ENCODE measurements around the gene TOPORS. TPM values are rescaled to one million over a fixed set of nuclear protein-coding genes. Genes with fewer than 3 reads are reported as not detected.

TOPORS gene
- total RNA-seq, 1 experiment from 2014 or later, result 14.2 TPM

DNA sequence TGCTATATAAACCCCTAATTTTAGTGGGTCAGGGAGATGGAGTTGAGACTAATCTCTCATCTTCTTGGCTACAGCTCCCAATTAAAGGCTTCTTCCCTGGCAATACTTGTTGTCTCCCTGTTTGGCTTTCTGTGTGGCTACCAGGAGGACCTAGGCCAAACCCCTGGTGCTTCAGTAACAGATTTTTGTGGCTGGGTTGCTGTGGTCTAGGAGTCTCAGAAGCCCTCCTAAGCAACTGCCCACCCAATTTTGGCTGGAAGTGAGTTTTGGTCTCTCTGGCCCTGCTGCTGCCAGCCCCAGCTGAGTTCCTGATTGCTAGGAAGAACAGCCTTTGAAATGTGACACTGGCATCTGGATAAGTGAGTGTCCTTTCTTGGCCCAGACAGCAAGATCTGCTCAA lies 36.1 kb downstream of the TOPORS start:
- no peak for DNase-seq (ENCODE audit: low read depth in 1 of 2, low spot score in 2 of 2)
- H3K4me3 ChIP-seq, result no peak overlapping the region
- H3K27me3 ChIP-seq (replicated peaks), result no peaks in the 10 kb centered on the region
- H3K9me3 ChIP-seq (replicated peaks), result no peaks in the 10 kb centered on the region
- H3K36me3 ChIP-seq, result no peaks in the 10 kb centered on the region
- H3K4me1 ChIP-seq (replicated peaks), result no peaks in the 10 kb centered on the region
- H3K27ac ChIP-seq, result no peak overlapping the region

DNA sequence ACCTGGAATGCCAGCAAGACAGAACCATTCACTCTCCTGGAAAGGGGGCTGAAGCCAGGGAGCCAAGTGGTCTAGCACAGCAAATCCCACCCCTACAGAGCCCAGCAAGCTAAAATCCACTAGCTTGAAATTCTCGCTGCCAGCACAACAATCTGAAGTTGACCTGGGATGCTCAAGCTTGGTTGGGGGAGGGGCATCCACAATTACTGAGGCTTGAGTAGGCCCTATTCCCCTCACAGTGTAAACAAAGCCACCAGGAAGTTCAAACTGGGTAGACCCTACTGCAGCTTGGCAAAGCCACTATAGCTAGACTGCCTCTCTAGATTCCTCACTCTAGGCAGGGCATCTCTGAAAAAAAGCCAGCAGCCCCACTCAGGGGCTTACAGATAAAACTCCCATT lies 43.7 kb downstream of the TOPORS start:
- Histone ChIP-seq H3K27me3 (replicated peaks) (no peaks in the 10 kb centered on the region), H3K9me3 (replicated peaks) (no peaks in the 10 kb centered on the region), H3K27ac (no peak overlapping the region), H3K36me3 (no peaks in the 10 kb centered on the region), H3K4me3 (no peak overlapping the region), H3K4me1 (replicated peaks) (no peaks in the 10 kb centered on the region)
- no peak for DNase-seq (ENCODE audit: low read depth in 1 of 2, low spot score in 2 of 2)

DNA sequence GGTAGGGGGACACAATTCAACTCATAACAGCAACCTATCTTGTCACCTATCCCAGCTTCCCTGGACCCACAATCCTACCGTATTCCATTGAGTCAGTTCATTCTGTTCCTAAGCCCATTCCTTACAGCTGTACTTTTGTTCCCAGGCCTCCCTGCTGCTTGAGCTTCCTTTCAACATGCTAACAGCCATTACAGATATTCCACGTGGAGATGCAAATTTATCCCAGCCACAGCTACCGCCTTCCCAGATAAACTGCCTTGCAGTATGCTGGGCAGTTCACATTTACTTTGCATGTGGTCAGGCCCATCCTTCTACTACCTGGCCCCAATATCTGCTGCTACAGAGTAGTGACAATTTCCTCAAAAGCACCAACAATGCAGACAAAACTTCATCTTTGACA lies 49.4 kb downstream of the TOPORS start:
- Histone ChIP-seq H3K27ac (no peak overlapping the region), H3K27me3 (replicated peaks) (no peaks in the 10 kb centered on the region), H3K4me3 (no peak overlapping the region)

DNA sequence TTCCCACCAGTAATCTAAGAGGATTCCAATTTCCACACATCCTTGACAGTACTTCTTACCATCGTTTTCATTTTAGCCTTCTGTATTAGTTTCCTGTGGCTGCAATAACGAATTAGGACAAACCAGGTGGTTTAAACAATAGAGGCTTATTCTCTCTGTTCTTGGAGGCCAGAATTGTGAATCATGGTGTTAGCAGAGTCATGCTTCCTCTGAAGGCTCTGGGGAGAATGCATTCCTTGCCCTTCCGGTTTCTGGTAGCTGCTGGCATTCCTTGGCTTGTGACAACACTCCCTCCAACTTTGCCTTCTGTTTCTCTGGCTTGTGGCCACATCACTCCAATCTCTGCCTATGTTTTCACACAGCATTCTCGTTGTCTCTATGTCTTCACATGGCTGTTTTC lies 49.9 kb downstream of the TOPORS start:
- no peaks in the 10 kb centered on the region for H3K27me3 ChIP-seq (replicated peaks)
- H3K4me3 ChIP-seq, result no peak overlapping the region
- DNase-seq (ENCODE audit: low read depth in 1 of 2, low spot score in 2 of 2), result peak in 1 of 2 experiments; percentile 34
- no peaks in the 10 kb centered on the region for H3K4me1 ChIP-seq (replicated peaks)
- no peaks in the 10 kb centered on the region for H3K36me3 ChIP-seq
- no peak overlapping the region for H3K27ac ChIP-seq
- H3K9me3 ChIP-seq (replicated peaks), result no peaks in the 10 kb centered on the region

More for the DNA sequence above, 49.4 kb downstream of the TOPORS start:
- no peaks in the 10 kb centered on the region for H3K36me3 ChIP-seq
- no peak for DNase-seq (ENCODE audit: low read depth in 1 of 2, low spot score in 2 of 2)
- no peaks in the 10 kb centered on the region for H3K9me3 ChIP-seq (replicated peaks)
- no peaks in the 10 kb centered on the region for H3K4me1 ChIP-seq (replicated peaks)

DNA sequence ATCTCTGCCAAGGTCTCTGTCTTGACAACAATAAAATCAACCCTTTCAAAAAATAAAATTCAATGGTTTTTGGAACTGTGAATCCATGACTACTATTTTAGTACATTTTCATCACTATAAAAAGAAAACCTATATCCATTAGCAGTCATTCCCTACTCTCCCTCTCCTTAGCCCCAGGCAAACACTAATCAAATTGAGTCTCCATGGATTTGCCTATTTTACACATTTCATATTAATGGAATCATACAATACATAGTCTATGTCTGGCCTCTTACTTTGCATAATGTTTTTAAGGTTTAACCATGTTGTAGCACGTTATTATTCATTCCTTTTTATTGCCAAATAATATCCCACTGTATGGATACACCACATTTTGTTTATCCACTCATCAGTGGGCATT lies 50.5 kb downstream of the TOPORS start:
- no peaks in the 10 kb centered on the region for H3K36me3 ChIP-seq
- no peaks in the 10 kb centered on the region for H3K9me3 ChIP-seq (replicated peaks)
- no peak for DNase-seq (ENCODE audit: low read depth in 1 of 2, low spot score in 2 of 2)
- H3K27me3 ChIP-seq (replicated peaks), result no peaks in the 10 kb centered on the region
- H3K4me3 ChIP-seq, result no peak overlapping the region
- H3K27ac ChIP-seq, result no peak overlapping the region
- no peaks in the 10 kb centered on the region for H3K4me1 ChIP-seq (replicated peaks)

DNA sequence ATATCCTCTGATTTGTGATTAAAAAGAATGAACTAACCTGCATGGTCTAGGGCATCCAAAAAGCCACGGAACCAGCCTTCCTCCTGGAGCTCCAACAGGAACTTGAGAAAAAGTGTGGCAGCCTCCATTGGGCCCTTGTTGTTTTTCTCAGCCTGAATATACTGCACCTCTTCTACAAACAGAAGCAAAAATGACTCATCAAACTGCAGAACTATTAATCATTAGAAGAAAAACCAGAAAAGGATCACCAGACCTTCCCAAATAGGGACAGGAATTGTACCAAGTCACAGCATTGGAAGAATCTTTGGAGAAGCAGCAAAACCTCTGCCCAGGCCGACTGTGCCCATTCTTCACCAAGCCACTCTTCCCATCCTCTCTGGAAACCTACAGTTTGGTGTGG lies 51.6 kb downstream of the TOPORS start:
- Histone ChIP-seq H3K9me3 (replicated peaks) (no peaks in the 10 kb centered on the region), H3K36me3 (no peaks in the 10 kb centered on the region), H3K27me3 (replicated peaks) (no peaks in the 10 kb centered on the region), H3K27ac (no peak overlapping the region), H3K4me1 (replicated peaks) (no peaks in the 10 kb centered on the region), H3K4me3 (no peak overlapping the region)
- no peak for DNase-seq (ENCODE audit: low read depth in 1 of 2, low spot score in 2 of 2)

DNA sequence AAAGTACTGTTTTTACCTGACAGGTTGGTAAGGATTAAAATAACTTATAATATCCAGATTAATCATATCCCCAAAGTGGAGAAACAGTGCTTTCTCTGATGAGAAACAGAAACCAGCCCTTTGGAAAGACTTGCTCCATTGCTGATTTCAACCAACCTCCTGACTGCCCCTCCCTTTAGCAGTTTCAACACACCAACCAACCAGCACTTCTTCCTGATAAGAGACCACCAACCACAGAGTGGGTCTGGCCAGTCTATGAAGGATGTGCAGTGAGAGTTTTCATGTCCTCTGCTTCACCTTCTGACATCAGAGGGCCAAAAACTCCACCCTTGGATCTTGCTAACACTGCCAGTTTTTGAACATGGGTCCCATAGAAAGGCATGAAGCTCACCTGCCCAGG lies 54.5 kb downstream of the TOPORS start:
- H3K36me3 ChIP-seq, result no peaks in the 10 kb centered on the region
- DNase-seq (ENCODE audit: low read depth in 1 of 2, low spot score in 2 of 2), result no peak
- no peak overlapping the region for H3K27ac ChIP-seq

DNA sequence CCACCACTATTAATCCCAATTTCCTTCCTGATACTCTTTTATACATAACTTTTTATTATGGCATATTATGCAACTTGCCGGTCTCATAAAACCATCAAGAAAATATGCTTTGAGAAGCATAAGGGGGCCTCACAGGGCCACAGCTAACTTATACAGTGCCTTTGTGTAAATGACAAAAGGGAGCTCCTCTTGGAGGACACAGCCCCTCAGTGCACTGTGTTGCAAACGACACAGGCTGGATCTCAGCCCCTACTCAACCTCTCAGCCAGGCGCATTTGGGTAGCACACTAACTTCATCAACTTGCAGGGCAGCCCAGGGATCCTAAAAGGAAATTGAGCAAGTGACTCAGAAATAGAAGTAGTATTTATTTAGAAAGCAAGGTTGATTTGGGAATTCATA lies 61.8 kb downstream of the TOPORS start:
- DNase-seq (ENCODE audit: low read depth in 1 of 2, low spot score in 2 of 2), result no peak
- Histone ChIP-seq H3K4me1 (replicated peaks) (no peaks in the 10 kb centered on the region), H3K9me3 (replicated peaks) (no peaks in the 10 kb centered on the region), H3K27ac (no peak overlapping the region), H3K4me3 (no peak overlapping the region), H3K36me3 (no peaks in the 10 kb centered on the region), H3K27me3 (replicated peaks) (no peaks in the 10 kb centered on the region)

More for the DNA sequence above, 54.5 kb downstream of the TOPORS start:
- Histone ChIP-seq H3K9me3 (replicated peaks) (no peaks in the 10 kb centered on the region), H3K4me3 (no peak overlapping the region), H3K4me1 (replicated peaks) (no peaks in the 10 kb centered on the region), H3K27me3 (replicated peaks) (no peaks in the 10 kb centered on the region)

Other genes with a start within 250 kb of the TOPORS start
- 37.3 and 37.9 TPM in 2 replicates for gene ACO1, start 167.9 kb downstream of the TOPORS start, total RNA-seq (2014; rRNA removed; shearing (Covaris generic))
- 3.2 and 6.3 TPM in 2 replicates for gene RIGI, start 26.4 kb downstream of the TOPORS start, total RNA-seq (2014; rRNA removed; shearing (Covaris generic))
- 0.16 and 2.0 TPM in 2 replicates for gene SMIM27, start 259 bp downstream of the TOPORS start, total RNA-seq (2014; rRNA removed; shearing (Covaris generic))
- gene NDUFB6, start 20.6 kb upstream of the TOPORS start, total RNA-seq (2014; rRNA removed; shearing (Covaris generic)), result 70.3 and 74.9 TPM in 2 replicates
- not detected in 2 replicates for gene TAF1L, start 83.1 kb upstream of the TOPORS start, total RNA-seq (2014; rRNA removed; shearing (Covaris generic))
- not detected in 2 replicates for gene TMEM215, start 231.0 kb upstream of the TOPORS start, total RNA-seq (2014; rRNA removed; shearing (Covaris generic))

Data from SJSA1 (cell line).